Stimulated activated effector memory CD8-positive, alpha-beta T cell treated with anti-CD3 and anti-CD28 coated beads, Interleukin-12 subunit alpha, Interleukin-12 subunit beta, amount 100 ng/mL, for 72 hours (primary cell): ENCODE results near the gene ACAP1.

Source experiments
- ATAC-seq: fragments of 150-1000 bp; cut with Tn5 transposase; 2 replicates; pipeline ENCODE4 v1.10.0; 2021
- DNase-seq, 2 donors: peaks; one replicate each; pipeline ENCODE4 v3.0.0; 2021 to 2022; ENCODE audit warnings: low spot score in 2 of 2
- H3K27ac Mint-ChIP-seq: one replicate; pipeline ENCODE4 v1.8.0; 2022; ENCODE audit warnings: mild to moderate bottlenecking, mixed read lengths
- H3K36me3 Mint-ChIP-seq: one replicate; pipeline ENCODE4 v1.8.0; 2022; ENCODE audit warnings: mild to moderate bottlenecking, mixed read lengths
- H3K4me1 Mint-ChIP-seq: one replicate; pipeline ENCODE4 v1.8.0; 2022; ENCODE audit warnings: mixed read lengths
- H3K4me3 Mint-ChIP-seq: one replicate; pipeline ENCODE4 v1.8.0; 2022; ENCODE audit warnings: mild to moderate bottlenecking, mixed read lengths
- H3K9me3 Mint-ChIP-seq: one replicate; pipeline ENCODE4 v1.8.0; 2022; ENCODE audit warnings: mixed read lengths

ACAP1 gene

DNA sequence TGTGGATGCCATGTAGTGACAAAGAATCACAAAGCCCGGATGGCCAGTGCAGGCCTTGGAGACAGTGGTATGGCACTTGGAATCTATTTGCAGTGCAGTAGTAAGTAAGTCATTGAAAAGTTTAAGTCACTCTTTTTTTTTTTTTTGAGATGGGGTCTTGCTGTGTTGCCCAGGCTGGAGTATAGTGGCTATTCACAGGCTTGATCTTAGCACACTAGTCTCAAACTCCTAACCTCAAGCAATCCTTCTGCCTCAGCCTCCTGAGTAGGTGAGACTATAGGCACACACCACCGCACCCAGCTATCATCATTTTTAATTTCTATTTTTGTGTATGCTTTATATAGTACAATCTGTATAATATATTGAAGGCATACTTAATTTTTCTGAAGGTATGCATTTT lies 62.3 kb downstream of the ACAP1 start:
- Mint-ChIP-seq H3K4me1 (peaks cover 20% of the 10 kb centered on the region), H3K9me3 (no peaks in the 10 kb centered on the region), H3K4me3 (no peak overlapping the region), H3K27ac (no peak overlapping the region), H3K36me3 (no peaks in the 10 kb centered on the region)
- DNase-seq (no peak), ATAC-seq (no peak)
